T-helper 1 cell treated with Interleukin-12 subunit alpha and Interleukin-12 subunit beta and Interleukin-4 antibody, amounts not matched to agents 30 ng/mL and 1 ng/mL, for 36 hours (primary cell): ENCODE data around the gene HNF4A. TPM values are rescaled to one million over a fixed set of nuclear protein-coding genes. Genes with fewer than 3 reads are reported as not detected.
"Not testable (repeated sequence)": the region's sequence is repeated elsewhere in the genome, so short reads cannot be mapped to it uniquely, and the experiment has no call there.

Experiments used
- intact Hi-C: fragments of 100-400 bp; cut with micrococcal nuclease; formaldehyde crosslinking; loops from one replicate; pipeline ENCODE4 v1.15.1; 2024
- total RNA-seq: library from RNA; stranded (reverse); gene quantifications from 2 replicates; pipeline ENCODE4 v1.2.3, GENCODE V29; 2022

Gene HNF4A
- total RNA-seq, result not detected in 2 replicates

GRCh38 chr20:44355498-44356352 is at the start of gene HNF4A:
Gene HNF4A (plus strand): TSS chr20:44355699. CDS start chr20:44355805, 106 bp downstream.
- intact Hi-C loops, result no loop called here

DNA sequence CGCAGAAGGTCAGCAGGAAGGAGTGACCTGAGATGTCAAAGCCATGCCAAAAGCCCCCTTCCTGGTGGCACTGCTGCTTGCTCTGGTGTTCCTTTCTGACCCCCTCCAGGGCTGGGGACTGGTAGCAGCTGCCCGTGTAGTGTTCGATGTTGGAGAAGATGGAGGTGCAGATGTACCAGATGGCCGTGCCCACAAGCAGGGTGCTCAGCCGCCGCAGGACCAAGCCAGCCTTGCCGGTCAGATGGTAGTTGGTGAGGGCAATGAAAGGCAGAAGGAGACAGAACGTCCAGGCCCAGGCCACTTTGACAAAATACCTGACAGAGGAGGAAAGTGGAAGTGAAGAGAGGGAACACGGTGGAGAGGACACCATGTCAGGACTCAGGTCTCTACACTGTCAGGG is 48.6 kb upstream of the HNF4A start:
- intact Hi-C loops, result no loop called here

DNA sequence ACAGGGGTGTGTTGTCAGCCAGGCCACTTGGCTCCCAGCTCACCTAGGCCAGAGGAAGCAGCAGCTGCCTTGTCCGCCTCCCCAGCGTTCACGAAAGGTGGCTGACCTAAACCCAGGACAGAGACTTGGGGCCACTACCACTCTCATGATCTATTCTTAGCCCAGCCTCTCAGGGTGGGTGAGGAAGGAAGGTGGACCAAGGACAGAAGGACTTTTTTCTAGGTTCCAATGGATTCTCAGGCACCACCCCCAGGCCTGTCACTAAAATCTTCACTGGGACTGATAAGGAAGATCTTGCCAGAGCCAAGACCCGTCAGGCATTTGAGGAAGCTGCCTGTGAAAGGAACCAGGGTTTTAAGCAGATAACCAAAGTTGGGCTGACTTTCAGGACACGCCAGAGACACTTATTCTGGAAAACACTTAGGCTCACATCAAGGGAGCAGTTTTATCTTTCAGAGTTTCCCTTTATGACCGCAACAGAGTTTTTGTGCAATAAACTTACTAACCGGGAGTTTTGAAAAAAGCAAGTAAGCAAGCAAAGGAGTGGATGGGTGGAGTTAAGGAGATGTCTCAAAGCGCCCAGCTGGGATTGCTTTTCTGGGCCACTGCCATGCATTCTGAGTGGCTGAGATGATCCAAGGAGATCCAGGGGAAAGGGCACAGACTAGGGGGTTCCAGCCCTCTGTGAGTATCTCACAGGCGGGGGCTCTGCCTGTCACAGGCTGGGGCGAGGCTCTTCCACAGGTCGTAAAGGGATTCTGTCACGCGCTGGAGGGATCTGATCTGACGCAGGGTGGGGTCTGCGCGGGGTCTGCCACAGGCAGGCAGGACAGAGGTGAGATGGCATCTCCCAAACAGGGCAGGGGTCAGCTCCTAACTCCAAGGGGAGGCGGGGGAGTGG is 45.5 kb upstream of the HNF4A start:
- intact Hi-C loops, result loop anchor here (2.0 to 10.0 kb wide), 4 partner anchors 79 to 853 kb away; partner anchors contain the start of genes SERINC3 and SRSF6

- intact Hi-C loops, result loop anchor here (1.0 to 10.0 kb wide), 9 partner anchors 78 to 854 kb away; partner anchors contain the start of genes SERINC3, SRSF6, TTPAL and YWHAB
Observed at GRCh38 chr20:44310664-44311639, 44.5 kb upstream of the HNF4A start, which contains the start of gene FITM2. Gene FITM2 (minus strand): TSS chr20:44311202. CDS start chr20:44311148, 54 bp downstream.

DNA sequence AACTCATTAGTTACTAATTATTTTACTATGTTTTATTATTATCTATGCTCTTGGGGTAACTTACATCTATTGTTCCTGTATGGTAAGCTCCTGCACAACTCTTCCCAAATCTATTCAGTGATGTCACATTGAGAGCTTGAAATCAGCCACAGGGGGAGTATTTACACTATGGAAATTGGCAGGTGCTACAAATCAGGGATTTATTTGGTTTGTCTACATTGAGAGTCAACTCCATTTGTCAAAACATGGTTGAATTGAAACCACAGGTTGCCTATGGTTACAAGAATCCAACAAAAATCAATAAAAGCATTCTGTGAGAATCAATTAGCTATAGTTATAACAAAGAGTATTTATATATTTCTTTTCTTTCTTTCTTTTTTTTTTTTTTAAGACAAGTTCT is 40.6 kb upstream of the HNF4A start:
- intact Hi-C loops, result loop anchor here (10.0 kb wide), 1 partner anchor 420 kb away; no protein-coding TSS in a partner anchor

- intact Hi-C loops, result loop anchor here (10.0 kb wide), 1 partner anchor 415 kb away; no protein-coding TSS in a partner anchor
Observed at GRCh38 chr20:44319839-44320422, 35.6 kb upstream of the HNF4A start.

DNA sequence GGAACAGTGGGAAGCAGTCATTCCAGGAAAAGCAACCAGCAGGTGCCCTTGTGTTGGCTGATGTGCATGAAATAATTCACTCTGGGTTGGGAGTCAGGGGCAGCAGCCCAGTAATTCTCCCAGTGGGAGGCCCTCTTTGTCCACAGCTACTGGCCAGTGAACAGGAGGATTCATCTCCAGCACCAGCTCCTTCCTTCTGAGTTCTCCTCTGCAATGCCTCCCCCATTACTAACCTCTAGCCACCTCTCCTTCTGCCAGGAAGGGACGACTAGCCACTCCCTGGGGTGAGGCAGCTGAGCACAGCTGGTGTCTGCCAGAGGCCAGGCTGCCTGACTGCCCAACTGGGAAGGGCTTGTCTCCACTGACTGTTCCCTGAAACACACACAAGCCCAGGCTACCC is 31.2 kb upstream of the HNF4A start:
- intact Hi-C loops, result no loop called here

GRCh38 chr20:44326391-44327159 is 28.9 kb upstream of the HNF4A start:
- intact Hi-C loops, result no loop called here

DNA sequence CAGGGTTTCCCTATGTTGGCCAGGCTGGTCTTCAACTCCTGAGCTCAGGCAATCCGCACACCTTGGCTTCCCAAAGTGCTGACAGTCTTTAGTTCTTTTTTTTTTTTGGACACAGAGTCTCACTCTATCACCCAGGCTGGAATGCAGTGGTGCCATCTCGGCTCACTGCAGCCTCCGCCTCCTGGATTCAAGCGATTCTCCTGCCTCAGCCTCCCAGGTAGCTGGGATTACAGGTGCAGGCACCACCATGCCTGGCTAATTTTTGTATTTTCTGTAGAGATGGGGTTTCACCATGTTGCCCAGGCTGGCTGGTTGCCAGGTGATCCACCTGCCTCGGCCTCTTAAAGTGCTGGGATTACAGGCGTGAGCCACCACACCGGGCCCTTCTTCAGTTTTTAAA is 27.8 kb upstream of the HNF4A start:
- intact Hi-C loops, result not testable (repeated sequence)

GRCh38 chr20:44328428-44328827 is 27.1 kb upstream of the HNF4A start:
- intact Hi-C loops, result no loop called here

DNA sequence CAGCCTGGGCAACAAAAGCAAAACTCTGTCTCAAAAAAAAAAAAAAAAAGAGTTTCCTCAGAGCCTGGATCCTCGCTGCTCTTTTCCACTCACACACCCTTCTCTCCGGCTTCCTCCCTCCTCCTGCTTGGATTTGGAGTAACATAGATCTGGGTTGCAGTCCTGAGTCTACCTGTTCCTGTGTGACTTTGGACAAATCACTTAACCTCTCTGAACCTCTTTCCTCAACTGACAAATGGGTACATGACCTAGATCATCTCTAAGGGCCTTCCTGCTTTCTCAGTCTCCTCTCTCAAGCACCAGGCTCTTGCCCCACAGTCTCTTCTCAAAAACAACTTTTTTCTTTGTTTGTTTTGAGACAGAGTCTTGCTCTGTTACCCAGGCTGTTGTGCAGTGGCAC is 24.3 kb upstream of the HNF4A start:
- intact Hi-C loops, result no loop called here

DNA sequence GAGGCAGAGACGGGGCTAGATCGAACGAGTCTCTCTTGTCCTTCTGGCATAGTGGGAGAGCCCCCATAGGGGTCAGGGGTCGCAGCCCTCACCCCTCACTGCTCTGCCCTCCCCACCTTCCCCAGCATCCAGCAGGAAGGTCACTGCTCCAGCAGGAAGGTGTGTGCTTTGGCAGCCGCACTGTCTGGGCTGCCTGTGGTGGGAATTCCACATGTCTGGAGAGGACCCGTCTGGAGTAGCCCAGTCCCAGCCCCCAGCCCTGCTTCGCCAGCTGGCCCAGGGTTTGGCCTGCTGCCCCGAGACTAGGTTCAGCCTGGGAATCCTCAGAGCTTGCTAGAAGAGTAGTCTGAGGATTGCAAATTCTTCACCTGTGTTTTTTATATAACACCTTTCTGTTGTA is 21.2 kb upstream of the HNF4A start:
- intact Hi-C loops, result no loop called here

GRCh38 chr20:44334709-44335108 is 20.8 kb upstream of the HNF4A start:
- intact Hi-C loops, result no loop called here

DNA sequence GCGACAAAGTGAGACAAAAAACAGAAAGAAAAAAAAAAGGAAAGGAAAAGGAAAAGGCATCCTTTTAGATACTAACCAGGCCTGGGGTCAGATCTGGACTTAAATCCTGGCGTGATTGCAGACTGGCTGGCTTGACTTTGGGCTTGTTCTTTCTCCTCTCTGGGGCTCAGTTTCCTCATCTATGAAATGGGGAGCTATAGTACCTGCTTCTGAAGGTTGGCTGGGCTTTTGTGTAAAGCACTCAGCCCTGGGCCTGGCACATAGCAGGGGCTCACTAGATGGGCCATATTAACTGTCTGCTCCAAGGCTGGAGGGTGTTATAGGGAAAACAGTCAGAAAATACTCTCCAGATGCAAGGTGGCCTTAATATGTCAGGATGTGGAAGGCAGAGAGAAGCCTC is 19.8 kb upstream of the HNF4A start:
- intact Hi-C loops, result no loop called here

GRCh38 chr20:44336086-44336485 is 19.4 kb upstream of the HNF4A start:
- intact Hi-C loops, result no loop called here

- intact Hi-C loops, result no loop called here
Observed at GRCh38 chr20:44336725-44337380, 18.6 kb upstream of the HNF4A start, which contains the start of gene R3HDML. Gene R3HDML (plus strand): TSS chr20:44337043. CDS start chr20:44337158, 115 bp downstream.

GRCh38 chr20:44342248-44342647 is 13.3 kb upstream of the HNF4A start:
- intact Hi-C loops, result no loop called here

DNA sequence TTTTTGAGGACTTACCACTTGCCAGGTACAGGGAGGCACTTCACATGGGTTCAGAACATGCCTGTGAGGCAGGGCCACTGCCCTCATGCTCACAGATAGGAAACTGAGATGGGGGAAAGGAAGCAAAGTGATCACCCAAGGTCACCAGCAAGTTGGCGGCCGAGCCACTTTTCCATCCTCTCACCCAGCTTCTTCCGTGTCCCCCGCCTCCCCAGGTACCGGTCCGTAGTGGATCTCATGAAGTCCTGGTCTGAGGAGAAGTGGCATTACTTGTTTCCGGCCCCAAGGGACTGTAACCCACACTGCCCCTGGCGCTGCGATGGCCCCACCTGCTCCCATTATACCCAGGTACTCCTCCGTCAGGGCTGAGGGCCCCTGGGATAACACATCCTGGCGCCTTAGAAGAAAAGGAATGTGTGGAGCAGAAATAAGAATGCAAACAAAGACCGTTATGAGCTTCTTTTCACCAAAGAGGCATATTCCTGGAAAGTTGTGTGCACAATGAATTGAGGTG is 12.3 kb upstream of the HNF4A start:
- intact Hi-C loops, result no loop called here
